HepG2 (cell line): ENCODE results near the gene TXN2. TPM values are rescaled to one million over a fixed set of nuclear protein-coding genes. Genes with fewer than 3 reads are reported as not detected.

ENCODE experiments used
- ATM ChIP-seq: fragments of 450-650 bp; IDR thresholded peaks from 2 replicates; pipeline ENCODE4 v1.7.1; 2017; ENCODE audit warnings: mild to moderate bottlenecking, borderline replicate concordance
- CC2D1A ChIP-seq: sonication (generic); formaldehyde crosslinking; IDR thresholded peaks from 2 replicates; pipeline ENCODE4 v1.8.1; 2023; ENCODE audit warnings: mild to moderate bottlenecking, missing genetic modification reagents
- MLXIP ChIP-seq: sonication (generic); formaldehyde crosslinking; IDR thresholded peaks from 2 replicates; pipeline ENCODE4 v1.9.0; 2021; ENCODE audit warnings: missing genetic modification reagents, borderline replicate concordance
- PITX1 ChIP-seq: sonication (generic); formaldehyde crosslinking; IDR thresholded peaks from 2 replicates; pipeline ENCODE4 v1.5.1; 2020; ENCODE audit warnings: mild to moderate bottlenecking, missing genetic modification reagents
- RCOR2 ChIP-seq: IDR thresholded peaks from 2 replicates; pipeline ENCODE4 v1.6.1; 2016; ENCODE audit warnings: missing biosample characterization, missing genetic modification reagents
- ZNF414 ChIP-seq: sonication (generic); formaldehyde crosslinking; IDR thresholded peaks from 2 replicates; pipeline ENCODE4 v1.5.0; 2020; ENCODE audit warnings: missing genetic modification reagents
- ZNF441 ChIP-seq: sonication (generic); formaldehyde crosslinking; IDR thresholded peaks from 2 replicates; pipeline ENCODE4 v1.7.0; 2021; ENCODE audit warnings: missing genetic modification reagents, borderline replicate concordance
- ZNF484 ChIP-seq: sonication (generic); formaldehyde crosslinking; IDR thresholded peaks from 2 replicates; pipeline ENCODE4 v1.5.1; 2020; ENCODE audit warnings: mild to moderate bottlenecking, low read depth, missing genetic modification reagents, borderline replicate concordance
- ZNF7 ChIP-seq: IDR thresholded peaks from 2 replicates; pipeline ENCODE4 v1.6.1; 2016; ENCODE audit warnings: missing biosample characterization, missing genetic modification reagents
- polyA plus RNA-seq, 8 experiments: library from polyadenylated mRNA; depleted of rRNA in 3 of 8; stranded (reverse) in 7 of 8; unstranded in 1 of 8; fragments of >200 nt; fragmentation: Illumina TruSeq in 4 of 8; extraction: Trizol in 4 of 8; gene quantifications; 2 replicates each; pipeline versions ENCODE4 v1.2.1 to v1.2.3, GENCODE V29; 2011 to 2016; ENCODE audit warnings: low read depth in 4 of 8, missing spikeins in 1 of 8, mixed read lengths in 1 of 8; ENCODE audit not compliant: insufficient read depth in 1 of 8
- total RNA-seq, 5 experiments: library from RNA; depleted of rRNA; stranded (reverse); fragments of >200 nt; fragmentation: Illumina TruSeq; extraction: Trizol; gene quantifications; 2 replicates each; pipeline ENCODE4 v1.2.3, GENCODE V29; 2016; ENCODE audit warnings: low read depth in 1 of 5

TXN2 gene
- total and polyA plus RNA-seq, 2 of the 13 experiments (the other 11 are each of a cell fraction or from before 2014, with no cell fraction given), result 41.4 to 109 TPM

GRCh38 chr22:36491155-36491554 lies 9.7 kb upstream of the TXN2 start (continued):
- no peak for TF ChIP-seq MLXIP
- no peak for TF ChIP-seq ZNF484 (CRISPR knock-in tag)
- TF ChIP-seq CC2D1A (CRISPR knock-in tag), result no peak
- no peak for TF ChIP-seq ZNF414 (CRISPR knock-in tag)
- no peak for TF ChIP-seq ATM
- no peak for TF ChIP-seq PITX1
- TF ChIP-seq RCOR2, result no peak
- no peak for TF ChIP-seq ZNF7 (CRISPR knock-in tag)
- TF ChIP-seq ZNF441 (CRISPR knock-in tag), result no peak
